Fibroblast of skin of back (primary cell): Measurements from ENCODE around the gene KLHL4. TPM values are rescaled to one million over a fixed set of nuclear protein-coding genes. Genes with fewer than 3 reads are reported as not detected.
"Not testable (repeated sequence)": the region's sequence is repeated elsewhere in the genome, so short reads cannot be mapped to it uniquely, and the experiment has no call there.

Experiments
- DNase-seq: peaks from one replicate; pipeline ENCODE4 v3.0.0-alpha.2; 2013
- polyA plus RNA-seq, 2 experiments: library from polyadenylated mRNA; unstranded; fragments of 120-200 nt; gene quantifications; one replicate each; pipeline ENCODE4 v1.2.1, GENCODE V29; 2013; ENCODE audit not compliant: insufficient read length in 2 of 2

KLHL4 gene, protein sequence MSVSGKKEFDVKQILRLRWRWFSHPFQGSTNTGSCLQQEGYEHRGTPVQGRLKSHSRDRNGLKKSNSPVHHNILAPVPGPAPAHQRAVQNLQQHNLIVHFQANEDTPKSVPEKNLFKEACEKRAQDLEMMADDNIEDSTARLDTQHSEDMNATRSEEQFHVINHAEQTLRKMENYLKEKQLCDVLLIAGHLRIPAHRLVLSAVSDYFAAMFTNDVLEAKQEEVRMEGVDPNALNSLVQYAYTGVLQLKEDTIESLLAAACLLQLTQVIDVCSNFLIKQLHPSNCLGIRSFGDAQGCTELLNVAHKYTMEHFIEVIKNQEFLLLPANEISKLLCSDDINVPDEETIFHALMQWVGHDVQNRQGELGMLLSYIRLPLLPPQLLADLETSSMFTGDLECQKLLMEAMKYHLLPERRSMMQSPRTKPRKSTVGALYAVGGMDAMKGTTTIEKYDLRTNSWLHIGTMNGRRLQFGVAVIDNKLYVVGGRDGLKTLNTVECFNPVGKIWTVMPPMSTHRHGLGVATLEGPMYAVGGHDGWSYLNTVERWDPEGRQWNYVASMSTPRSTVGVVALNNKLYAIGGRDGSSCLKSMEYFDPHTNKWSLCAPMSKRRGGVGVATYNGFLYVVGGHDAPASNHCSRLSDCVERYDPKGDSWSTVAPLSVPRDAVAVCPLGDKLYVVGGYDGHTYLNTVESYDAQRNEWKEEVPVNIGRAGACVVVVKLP
- 0.10 TPM for polyA plus RNA-seq (2013, experiment 1 of 2; ENCODE audit: insufficient read length)
- polyA plus RNA-seq (2013, experiment 2 of 2; ENCODE audit: insufficient read length), result 0.10 TPM

DNA sequence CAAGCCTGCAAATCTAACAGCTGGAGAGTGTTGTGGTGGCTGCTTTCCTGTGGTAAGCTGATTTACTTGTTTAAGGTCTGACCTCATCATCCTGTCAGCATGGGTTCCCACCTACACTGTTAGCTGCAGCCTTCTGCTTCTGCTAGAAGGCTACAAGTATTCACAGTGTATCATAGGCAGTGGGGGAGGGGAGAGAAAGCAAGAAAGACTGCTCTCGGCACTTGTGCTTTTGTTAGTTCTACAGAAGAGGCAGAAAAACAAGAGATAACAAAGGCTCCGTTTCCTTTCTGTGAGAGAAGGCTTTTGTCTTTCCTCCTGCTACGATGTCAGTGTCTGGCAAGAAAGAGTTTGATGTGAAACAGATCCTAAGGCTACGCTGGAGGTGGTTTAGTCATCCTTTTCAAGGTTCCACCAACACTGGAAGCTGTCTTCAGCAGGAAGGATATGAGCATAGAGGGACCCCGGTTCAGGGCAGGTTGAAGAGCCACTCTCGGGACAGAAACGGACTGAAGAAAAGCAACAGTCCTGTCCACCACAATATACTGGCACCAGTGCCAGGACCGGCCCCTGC is at the start of gene KLHL4:
TSS of gene KLHL4 (plus strand) at position 232 of the 571 bp plus-strand sequence. CDS start at position 324, 92 bp downstream.
- DNase-seq, result peak; percentile 41

DNA sequence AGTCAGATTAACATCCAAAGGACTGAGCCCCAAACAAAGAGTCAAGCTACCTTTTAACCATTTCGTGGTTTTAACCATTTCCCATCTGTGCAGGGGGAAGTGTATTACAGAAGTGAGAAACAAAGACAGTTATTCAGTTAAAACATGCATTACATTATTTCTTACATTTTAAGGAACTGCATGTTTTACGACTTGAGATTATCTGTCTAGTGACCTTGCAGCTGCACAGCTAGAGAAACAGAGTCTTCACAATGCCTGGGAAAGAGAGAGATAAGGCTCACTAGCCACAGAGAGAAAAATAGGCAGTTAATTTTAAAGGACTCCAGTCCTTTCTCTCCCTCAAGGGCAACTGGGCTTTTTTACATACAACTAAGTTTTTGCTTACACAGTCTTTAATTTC is 48.7 kb upstream of the KLHL4 start:
- DNase-seq, result no peak

DNA sequence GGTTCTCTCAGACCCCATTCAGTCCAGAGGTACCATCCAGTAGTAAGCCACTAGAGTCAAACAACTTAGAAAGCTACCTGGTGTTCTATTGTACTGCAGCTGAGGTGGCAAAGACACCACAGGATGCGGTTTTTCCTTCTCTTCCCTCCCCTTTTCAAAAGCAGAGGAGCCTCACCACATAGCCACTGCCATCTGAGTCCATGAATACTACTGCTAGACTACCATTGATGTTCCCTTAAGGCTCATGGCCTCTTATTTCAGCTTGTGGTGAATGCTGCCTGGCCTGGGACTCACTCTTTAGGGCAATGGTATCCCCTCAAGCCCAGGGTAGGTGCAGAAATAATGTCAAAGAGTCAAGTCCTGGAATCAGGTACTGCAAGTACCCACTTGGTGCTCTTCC is 41.8 kb upstream of the KLHL4 start:
- no peak for DNase-seq

DNA sequence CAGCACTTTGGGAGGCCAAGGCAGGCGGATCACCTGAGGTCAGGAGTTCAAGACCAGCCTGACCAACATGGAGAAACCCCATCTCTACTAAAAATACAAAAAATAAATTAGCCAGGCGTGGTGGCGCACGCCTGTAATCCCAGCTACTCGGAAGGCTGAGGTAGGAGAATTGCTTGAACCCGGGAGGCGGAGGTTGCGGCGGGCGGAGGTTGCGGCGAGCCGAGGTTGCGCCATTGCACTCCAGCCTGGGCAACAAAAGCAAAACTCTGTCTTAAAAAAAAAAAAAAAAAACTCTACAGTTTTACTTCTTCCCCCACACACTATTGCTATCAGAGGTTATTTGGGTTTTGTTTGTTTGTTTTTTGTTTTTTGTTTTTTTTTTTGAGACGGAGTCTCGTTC is 38.9 kb upstream of the KLHL4 start:
- not testable (repeated sequence) for DNase-seq

DNA sequence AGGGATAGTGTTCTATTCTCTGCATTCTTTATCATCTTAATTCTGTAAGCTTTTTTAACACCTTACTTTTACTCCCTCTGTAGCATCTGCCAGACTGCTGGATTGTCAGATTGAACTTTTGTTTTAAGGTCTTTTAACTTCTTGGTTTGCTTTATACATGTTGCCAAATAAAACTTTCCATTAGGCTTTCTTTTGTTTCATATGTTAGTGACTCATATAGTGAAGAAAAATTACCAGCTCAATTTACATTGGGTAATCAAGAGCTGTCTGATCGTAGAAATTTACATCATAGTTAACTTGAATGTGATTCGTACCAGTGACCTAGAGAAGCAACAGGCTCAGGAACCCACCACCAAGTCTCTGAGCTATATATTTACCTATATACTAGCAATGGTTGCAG is 28.5 kb upstream of the KLHL4 start:
- DNase-seq, result no peak

DNA sequence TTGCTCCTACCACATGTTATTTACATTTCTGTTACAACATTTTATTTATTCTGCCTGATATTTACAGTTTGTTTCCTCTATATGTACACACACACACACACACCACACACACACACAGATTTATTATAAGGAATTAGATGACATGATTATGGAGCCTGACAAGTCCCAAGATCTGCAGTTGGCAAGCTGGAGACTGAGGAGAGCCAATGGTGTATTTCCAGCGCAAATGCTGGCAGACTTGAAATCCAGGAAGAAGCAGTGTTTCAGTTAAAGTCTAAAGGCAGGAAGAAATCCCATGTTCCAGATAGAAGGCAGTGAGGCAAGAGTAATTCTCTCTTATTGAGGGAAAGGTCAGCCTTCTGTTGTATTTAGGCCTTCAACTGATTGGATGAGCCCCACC is 1.8 kb upstream of the KLHL4 start:
- no peak for DNase-seq

DNA sequence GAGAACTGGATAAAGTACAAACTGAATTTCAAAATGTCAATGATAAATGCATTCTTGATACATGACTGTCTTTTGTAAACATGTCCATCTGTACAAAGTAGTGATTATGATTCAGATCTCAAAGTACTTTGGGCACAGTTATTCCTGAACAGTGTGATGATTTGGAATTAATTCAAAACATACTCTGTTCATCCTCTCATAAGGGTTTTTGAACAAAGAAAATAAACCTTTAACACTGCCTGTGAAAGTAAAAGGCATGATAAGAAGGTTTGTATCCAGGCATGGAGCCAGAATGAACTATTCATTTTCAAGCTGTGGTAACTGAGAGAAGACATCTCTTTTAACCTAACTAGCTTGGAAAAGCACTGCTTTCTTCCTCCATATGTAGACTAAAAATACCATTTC is 883 bp upstream of the KLHL4 start:
- DNase-seq, result peak; percentile 43

DNA sequence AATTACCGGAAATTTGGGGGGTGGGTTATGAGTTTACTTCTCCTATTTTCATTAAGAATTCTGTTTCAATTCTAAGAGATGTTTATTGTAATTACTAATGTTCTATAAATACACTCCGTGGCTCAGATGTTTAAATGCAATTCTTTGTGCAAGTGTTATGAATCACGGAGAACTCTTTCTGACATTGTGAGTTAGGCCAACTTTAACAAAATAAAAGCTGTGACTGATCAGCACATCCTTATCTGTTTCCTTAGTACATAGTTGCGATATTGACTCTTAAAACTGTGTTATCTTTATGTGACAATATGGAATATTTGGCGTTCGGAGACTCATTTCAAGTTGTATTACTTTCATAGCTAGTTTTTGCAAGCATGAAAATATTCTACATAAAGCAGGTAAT is 902 bp downstream of the KLHL4 start:
- DNase-seq, result peak; percentile 8

DNA sequence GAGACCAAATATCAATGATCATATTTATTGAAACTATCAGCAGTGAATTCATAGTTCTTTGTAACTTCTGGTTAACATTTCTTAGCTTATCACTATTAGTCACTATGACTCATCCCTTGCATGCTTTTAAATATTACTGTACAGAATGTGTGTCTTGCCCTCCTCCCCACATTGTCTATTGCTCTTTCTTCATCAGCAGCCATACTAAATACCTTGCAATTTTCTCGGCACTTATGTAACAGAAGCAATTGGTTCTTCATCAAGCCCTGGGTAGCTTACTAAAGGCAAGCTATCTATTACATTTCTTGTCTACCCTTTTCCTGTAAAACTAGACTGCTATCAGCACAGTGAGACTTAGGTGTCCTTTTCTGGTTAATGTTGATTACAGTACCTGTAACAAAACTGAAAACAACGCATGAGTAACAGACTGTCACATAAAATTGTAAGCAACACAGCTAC is 8.2 kb downstream of the KLHL4 start:
- DNase-seq, result peak; percentile 62

DNA sequence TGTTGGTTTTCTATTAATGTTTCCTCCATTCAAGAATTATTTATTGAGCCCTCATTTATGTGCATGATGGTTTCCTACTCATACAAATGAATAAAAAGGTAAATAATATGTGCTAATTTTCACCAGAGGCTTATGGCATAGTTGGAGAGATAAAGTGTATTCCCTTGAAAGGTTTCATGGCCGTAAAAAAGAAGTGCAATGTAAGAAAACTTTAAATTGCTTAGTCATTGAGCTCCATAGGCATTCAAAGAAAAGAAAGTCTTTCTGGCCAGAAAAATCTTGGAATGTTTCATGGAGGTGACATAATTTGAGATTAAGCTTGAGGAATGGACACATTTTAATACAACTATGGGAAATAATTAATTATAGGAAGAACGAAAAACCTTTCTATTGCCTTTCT is 8.7 kb downstream of the KLHL4 start:
- no peak for DNase-seq

DNA sequence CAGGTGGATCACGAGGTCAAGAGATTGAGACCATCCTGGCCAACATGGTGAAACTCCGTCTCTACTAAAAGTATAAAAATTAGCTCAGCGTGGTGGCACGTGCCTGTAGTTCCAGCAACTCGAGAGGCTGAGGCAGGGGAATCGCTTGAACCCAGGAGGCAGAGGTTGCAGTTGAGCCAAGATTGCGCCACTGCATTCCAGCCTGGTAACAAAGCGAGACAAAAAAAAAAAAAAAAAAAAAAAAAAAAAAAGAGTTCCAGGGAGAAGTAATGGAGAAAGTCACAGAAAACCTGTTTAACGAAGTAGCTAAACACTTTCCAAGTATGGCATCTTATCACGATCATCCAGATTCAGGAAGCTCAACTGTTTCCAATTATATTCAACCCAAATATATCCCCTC is 10.9 kb downstream of the KLHL4 start:
- DNase-seq, result no peak

DNA sequence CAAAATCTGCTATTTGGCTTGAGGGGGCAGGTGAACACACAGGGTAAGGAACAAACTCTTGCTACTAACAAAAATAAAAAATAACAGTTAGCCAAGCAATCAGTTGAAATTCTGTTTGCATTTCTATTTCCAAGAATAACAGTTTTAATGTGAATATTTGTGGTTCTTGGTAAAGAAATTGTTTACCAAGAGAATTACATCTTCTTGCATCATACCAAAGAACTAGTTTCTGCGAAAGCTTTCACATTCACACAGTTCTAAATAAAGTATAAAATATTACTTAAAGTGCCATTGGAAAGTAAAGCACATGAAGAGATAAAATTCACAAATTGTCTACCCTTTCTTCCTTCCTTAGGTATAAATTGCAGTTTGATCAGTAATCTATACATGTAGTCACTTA is 54.4 kb downstream of the KLHL4 start:
- DNase-seq, result no peak

DNA sequence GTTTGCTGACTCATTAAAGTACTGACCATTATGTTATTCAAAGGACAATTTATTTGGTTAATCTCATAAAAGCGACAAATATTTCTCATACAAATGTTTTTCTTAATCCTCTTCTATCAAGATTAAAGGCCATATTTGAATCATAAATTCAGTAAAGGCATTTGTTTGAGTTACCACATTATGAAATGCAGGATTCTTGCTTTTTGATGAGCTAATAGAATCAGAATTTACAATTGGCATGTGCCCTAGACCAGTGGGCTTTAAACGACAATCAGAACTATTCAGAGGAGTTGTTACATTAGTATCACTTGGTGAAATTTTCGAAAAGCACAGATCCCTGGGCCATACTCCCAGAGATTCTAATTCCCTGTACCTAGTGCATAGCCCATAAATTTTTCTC is 55.3 kb downstream of the KLHL4 start:
- no peak for DNase-seq

DNA sequence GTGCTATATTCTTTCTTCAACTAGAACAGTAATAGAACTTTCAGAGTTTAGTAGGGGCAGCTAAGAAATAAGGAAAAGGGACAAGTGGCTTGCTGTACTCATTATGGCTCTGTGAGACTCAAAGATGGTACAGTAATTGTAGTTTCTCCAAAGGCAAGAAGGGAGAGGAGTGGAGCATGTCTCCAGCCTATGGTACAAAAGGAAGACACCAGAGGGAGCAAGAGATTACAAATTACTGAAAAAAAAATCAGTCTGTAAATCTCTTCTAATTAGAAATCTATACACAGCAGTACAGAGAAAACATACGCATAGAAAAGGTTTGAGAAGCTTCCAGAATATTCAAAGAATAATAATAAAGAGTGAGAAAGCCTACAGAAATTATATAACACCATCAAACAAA is 61.4 kb downstream of the KLHL4 start:
- no peak for DNase-seq

DNA sequence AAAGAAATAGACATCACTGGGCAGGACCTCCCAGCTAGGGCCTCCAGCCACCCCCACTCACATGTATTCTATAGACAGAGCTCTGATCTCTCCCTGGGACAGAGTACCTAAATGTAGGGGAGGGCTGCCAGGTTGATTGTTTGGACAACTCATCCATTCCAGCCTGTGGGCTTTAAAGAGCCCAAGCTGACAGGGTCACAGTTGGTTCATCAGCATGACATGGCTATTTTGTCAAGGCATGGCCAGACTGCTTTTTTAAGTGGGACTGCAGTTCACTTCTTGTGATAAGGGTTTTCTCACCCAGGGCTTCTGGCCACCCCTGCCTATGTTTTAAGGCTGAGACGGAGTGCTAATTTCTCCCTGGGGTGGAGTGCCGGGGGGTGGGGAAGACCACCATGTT is 63.3 kb downstream of the KLHL4 start:
- DNase-seq, result no peak

DNA sequence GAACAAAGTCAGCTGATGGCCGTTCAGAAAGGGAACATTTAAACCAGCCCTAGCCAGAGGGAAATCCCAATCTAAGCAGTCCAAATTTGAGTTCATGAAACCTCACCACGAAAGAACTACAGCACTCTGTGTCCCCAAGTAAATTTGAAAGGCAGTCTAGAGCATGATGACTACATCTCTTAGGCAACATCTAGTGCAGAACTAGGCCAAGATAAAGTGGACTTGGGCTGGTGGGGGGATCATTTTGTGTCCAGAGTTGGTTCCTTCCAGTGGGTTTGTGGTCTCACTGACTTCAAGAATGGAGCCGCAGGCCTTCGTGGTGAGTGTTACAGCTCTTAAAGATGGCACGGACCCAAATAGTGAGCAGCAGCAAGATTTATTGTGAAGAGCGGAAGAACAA is 64.9 kb downstream of the KLHL4 start:
- DNase-seq, result no peak

DNA sequence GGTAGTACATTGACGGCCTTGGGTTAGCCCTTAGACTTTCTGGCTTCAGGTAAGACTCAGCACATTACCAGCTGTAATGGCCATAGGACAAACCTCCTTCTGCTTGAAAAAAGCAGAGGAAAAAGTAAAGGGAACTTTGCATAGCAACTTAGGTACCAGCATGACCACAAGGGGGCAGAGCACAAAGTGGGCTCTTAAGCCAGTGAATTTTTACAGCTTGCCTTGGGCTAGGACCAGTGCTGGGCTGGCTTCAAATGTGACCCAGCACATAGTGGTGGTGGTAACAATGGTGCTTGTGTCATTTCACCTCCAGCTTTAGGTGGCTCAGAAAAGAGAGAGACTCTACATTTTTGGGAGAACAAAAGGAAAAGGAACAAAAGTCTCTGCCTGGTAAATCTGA is 66.1 kb downstream of the KLHL4 start:
- DNase-seq, result no peak

DNA sequence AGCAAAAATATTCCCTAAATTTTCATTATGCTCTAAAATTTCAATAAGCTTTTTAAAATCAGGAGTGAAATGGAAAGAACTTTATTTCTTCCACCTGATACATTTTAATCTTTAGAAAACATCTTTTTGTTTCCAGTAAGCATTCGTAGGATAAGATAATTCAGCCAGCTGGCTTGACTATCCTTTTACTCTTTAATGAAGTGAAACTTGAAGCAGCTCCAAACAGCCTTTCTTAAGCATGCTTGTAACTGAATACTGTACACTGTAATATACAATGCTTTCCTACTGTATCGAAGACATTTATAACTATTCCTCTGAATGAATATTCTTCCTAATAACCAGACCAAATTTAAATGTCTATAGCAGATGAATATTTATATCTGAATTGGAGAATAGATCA is 98.8 kb downstream of the KLHL4 start:
- no peak for DNase-seq

DNA sequence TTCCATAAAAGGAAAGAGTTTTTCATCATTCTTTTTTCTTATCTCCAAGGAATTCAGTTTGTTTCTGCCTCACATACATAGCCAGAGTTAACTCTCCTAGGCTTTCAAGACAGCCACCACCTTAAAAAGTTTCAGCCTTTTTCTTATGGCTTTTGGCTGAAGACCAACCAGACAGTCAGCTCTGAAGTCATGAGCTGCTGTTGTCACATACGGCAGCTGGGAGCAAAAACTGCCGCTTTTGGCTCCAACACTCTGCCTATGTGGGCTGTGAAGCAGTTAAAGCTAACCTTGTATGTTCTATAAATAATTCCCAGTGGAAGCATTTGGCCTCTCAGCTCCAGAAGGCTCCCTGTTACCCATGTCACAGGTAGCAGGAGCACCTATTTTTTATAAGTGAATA is 104.1 kb downstream of the KLHL4 start:
- DNase-seq, result peak; percentile 17

DNA sequence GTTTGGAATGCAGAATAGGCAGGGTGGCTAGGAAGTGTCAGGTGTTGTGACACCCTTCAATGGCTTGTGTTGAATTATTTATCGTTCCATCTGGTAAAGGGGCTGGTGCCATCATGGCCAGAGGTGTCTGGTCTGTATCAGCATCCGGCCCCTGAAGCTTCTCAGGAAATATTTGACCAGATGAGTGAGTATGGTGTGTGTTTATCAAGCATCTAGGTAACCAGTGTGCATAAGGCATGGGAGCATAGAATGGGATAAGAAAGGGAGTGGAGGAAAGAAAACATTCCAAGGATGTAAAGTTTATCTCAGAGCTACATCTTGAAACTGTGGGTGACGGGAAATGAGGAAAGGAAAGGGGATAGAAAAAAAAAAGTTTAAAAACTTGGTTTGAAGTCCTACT is 109.4 kb downstream of the KLHL4 start:
- DNase-seq, result no peak

DNA sequence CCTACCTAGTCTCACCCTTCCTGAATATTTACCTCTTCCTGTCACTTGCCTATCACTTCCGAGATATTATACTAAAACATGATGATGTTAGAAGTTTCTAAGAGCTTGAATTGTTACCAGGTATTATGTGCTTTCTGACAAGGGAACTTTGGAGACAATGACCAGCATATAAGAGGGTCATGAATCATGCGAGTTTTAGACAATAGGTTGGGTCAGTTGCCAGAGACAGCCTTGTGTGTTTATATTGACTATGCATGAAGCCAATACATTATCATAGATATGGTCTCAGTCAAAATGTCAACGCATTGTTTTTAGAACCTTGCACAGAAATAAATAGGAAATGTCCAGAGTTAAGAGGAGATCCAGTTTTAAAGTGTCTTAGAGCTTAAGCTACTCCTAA is 116.8 kb downstream of the KLHL4 start:
- no peak for DNase-seq

DNA sequence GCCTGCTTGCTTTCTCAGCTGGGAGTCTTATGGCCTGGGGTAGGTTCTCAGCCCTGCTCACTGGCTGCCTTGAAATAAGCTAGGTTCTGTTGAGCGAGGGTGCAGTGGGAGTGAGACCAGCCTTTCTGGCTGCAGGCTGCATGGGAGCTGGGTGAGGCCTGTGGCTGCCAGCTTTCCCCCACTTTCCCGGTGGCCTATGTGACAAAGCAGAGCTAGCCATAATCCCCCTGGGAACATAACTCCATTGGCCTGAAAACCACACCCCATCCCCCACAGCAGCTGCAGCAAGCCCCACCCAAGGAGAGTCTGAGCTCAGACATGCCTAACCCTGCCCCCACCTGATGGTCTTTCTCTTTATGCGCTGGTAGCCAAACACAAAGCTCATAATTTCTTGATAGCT is 118.9 kb downstream of the KLHL4 start:
- DNase-seq, result no peak

DNA sequence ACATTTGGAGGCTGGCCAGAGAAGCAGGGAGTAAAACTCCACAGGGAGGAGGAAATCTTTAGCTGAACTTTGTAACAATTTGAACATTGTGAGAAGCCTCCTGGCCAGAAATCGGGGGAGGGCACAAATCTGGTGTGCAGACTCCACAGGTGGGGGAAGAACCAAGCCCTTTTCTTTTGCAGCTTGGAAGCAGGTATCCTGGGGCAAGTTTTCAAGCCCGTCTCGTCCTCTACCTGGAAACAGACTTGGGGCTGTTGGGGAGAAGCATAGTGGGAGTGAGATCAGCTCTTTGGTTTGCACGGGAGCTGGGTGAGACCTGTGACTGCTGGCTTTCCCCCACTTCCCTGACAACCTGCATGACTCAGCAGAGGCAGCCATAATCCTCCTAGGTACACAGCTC is 123.8 kb downstream of the KLHL4 start:
- DNase-seq, result not testable (repeated sequence)

DNA sequence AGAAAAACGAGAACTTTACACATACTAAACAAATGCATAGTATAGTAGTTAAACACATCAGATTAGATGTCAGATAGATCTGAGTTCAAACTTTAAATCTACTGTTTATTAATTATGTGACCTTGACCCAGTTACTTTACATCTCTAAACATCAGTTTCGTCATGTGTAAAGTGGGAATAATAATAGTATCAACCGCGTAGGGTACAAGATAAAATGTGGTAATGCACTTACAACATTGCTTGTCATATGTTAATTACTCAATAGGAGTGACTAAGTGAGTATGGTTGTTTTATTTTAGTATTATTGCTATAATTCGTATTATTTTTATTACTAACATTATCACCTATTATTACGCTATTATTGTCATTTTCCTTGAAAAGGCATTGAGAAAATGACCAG is 144.2 kb downstream of the KLHL4 start:
- DNase-seq, result no peak
